HepG2 (cell line): Measurements from ENCODE around the gene JMJD8. TPM values are rescaled to one million over a fixed set of nuclear protein-coding genes. Genes with fewer than 3 reads are reported as not detected.

Source experiments
- ERF ChIP-seq: IDR thresholded peaks from 2 replicates; pipeline ENCODE4 v1.6.1; 2018; ENCODE audit warnings: missing biosample characterization, missing genetic modification reagents
- FOXJ3 ChIP-seq: sonication (generic); formaldehyde crosslinking; IDR thresholded peaks from 2 replicates; pipeline ENCODE4 v1.4.0; 2020; ENCODE audit warnings: missing genetic modification reagents, mild to moderate bottlenecking, borderline replicate concordance
- LCORL ChIP-seq, 2 experiments: fragments of 450-650 bp in 1 of 2; sonication (generic) in 1 of 2; formaldehyde crosslinking in 1 of 2; IDR thresholded peaks; 2 replicates each; pipeline versions ENCODE4 v1.5.0 to v1.6.1; 2017 to 2020; ENCODE audit warnings: antibody characterized with exemption in 1 of 2, missing genetic modification reagents in 1 of 2
- MED8 ChIP-seq: sonication (generic); formaldehyde crosslinking; IDR thresholded peaks from 2 replicates; pipeline ENCODE4 v1.8.1; 2023; ENCODE audit warnings: mild to moderate bottlenecking, missing genetic modification reagents; ENCODE audit not compliant: insufficient replicate concordance
- MEF2D ChIP-seq: sonication (generic); formaldehyde crosslinking; IDR thresholded peaks from 2 replicates; pipeline ENCODE4 v1.5.1; 2020; ENCODE audit warnings: mild to moderate bottlenecking, missing genetic modification reagents
- NFKBIZ ChIP-seq: IDR thresholded peaks from 2 replicates; pipeline ENCODE4 v1.6.1; 2018; ENCODE audit warnings: missing genetic modification reagents, missing compliant biosample characterization
- PHF20 ChIP-seq: sonication (generic); formaldehyde crosslinking; IDR thresholded peaks from 2 replicates; pipeline ENCODE4 v1.5.0; 2020; ENCODE audit warnings: mild to moderate bottlenecking, missing genetic modification reagents
- POGZ ChIP-seq: sonication (generic); formaldehyde crosslinking; IDR thresholded peaks from 2 replicates; pipeline ENCODE4 v1.4.0; 2020; ENCODE audit warnings: mild to moderate bottlenecking, missing genetic modification reagents
- RXRA ChIP-seq: sonication (generic); formaldehyde crosslinking; IDR thresholded peaks from 2 replicates; pipeline ENCODE4 v1.5.1; 2020; ENCODE audit warnings: missing genetic modification reagents
- TCF12 ChIP-seq, 2 experiments: fragments of 450-650 bp in 1 of 2; sonication (generic) in 1 of 2; formaldehyde crosslinking in 1 of 2; IDR thresholded peaks; 2 replicates each; pipeline versions ENCODE4 v1.6.1 to v1.8.0; 2017 to 2022; ENCODE audit warnings: antibody characterized with exemption in 1 of 2, mild to moderate bottlenecking in 1 of 2, missing genetic modification reagents in 1 of 2, moderate library complexity in 1 of 2
- ZFP82 ChIP-seq: sonication (generic); formaldehyde crosslinking; IDR thresholded peaks from 2 replicates; pipeline ENCODE4 v1.5.1; 2020; ENCODE audit warnings: mild to moderate bottlenecking, missing genetic modification reagents, borderline replicate concordance
- ZMYM4 ChIP-seq: sonication (generic); formaldehyde crosslinking; IDR thresholded peaks from 2 replicates; pipeline ENCODE4 v1.8.1; 2023; ENCODE audit warnings: mild to moderate bottlenecking, missing genetic modification reagents
- ZNF264 ChIP-seq: sonication (generic); formaldehyde crosslinking; IDR thresholded peaks from 2 replicates; pipeline ENCODE4 v1.4.0; 2020; ENCODE audit warnings: missing genetic modification reagents
- ZNF317 ChIP-seq: sonication (generic); formaldehyde crosslinking; IDR thresholded peaks from 2 replicates; pipeline ENCODE4 v1.5.0; 2020; ENCODE audit warnings: mild to moderate bottlenecking, missing genetic modification reagents
- ZNF782 ChIP-seq: sonication (generic); formaldehyde crosslinking; IDR thresholded peaks from 2 replicates; pipeline ENCODE4 v1.4.0; 2020; ENCODE audit warnings: missing genetic modification reagents, mild to moderate bottlenecking, borderline replicate concordance
- polyA plus RNA-seq, 8 experiments: library from polyadenylated mRNA; depleted of rRNA in 3 of 8; stranded (reverse) in 7 of 8; unstranded in 1 of 8; fragments of >200 nt; fragmentation: Illumina TruSeq in 4 of 8; extraction: Trizol in 4 of 8; gene quantifications; 2 replicates each; pipeline versions ENCODE4 v1.2.1 to v1.2.3, GENCODE V29; 2011 to 2016; ENCODE audit warnings: low read depth in 4 of 8, missing spikeins in 1 of 8, mixed read lengths in 1 of 8; ENCODE audit not compliant: insufficient read depth in 1 of 8
- total RNA-seq, 5 experiments: library from RNA; depleted of rRNA; stranded (reverse); fragments of >200 nt; fragmentation: Illumina TruSeq; extraction: Trizol; gene quantifications; 2 replicates each; pipeline ENCODE4 v1.2.3, GENCODE V29; 2016; ENCODE audit warnings: low read depth in 1 of 5
- TF ChIP-seq, protein P1 (sequence below): sonication (generic); formaldehyde crosslinking; IDR thresholded peaks from 2 replicates; pipeline ENCODE4 v1.5.1; 2020; ENCODE audit warnings: missing genetic modification reagents, mild to moderate bottlenecking, borderline replicate concordance
- TF ChIP-seq, protein P2 (sequence below): sonication (generic); formaldehyde crosslinking; conservative IDR thresholded peaks from 2 replicates; pipeline ENCODE4 v1.8.1; 2023; ENCODE audit warnings: missing genetic modification reagents
- TF ChIP-seq, protein P3 (sequence below): sonication (generic); formaldehyde crosslinking; IDR thresholded peaks from 2 replicates; pipeline ENCODE4 v1.9.0; 2022; ENCODE audit warnings: missing genetic modification reagents, mild to moderate bottlenecking, borderline replicate concordance
- TF ChIP-seq, protein P4 (sequence below): sonication (generic); formaldehyde crosslinking; IDR thresholded peaks from 2 replicates; pipeline ENCODE4 v1.8.0; 2022; ENCODE audit warnings: mild to moderate bottlenecking, missing genetic modification reagents, moderate library complexity
- TF ChIP-seq, protein P5 (sequence below): sonication (generic); formaldehyde crosslinking; IDR thresholded peaks from 2 replicates; pipeline ENCODE4 v1.8.0; 2022; ENCODE audit warnings: mild to moderate bottlenecking, missing genetic modification reagents, moderate library complexity

The JMJD8 gene
- total and polyA plus RNA-seq, 2 of the 13 experiments (the other 11 are each of a cell fraction or from before 2014, with no cell fraction given): 2.6 to 11.8 TPM

DNA sequence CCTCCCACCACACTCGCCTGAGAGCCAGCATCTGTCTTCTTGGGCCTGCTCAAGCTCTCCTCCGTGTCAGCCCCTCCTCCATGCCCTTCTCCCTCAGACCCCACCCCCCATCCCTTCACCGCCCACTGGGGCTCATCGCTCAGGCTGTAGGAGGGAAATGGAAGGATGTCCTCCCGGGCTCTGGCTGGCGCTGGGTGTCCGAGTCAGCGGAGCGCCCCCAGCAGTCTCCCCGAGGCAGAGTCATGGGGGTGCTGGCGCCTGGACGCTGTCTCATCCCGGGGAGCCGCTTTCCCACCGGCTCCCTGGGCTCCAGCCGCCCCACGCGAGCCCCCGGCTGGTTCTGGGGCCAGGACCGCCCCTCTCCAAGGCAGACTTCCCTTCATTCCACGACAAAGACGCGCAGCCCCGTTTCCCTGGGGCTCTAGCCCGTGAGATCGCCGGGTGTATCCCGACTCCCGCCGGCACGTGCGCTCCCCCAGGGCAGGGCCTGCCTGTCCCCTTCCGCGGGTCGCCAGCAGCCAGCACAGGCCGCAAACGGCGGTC, 36.4 kb upstream of the JMJD8 start (continued):
- TF ChIP-seq, protein P1, sequence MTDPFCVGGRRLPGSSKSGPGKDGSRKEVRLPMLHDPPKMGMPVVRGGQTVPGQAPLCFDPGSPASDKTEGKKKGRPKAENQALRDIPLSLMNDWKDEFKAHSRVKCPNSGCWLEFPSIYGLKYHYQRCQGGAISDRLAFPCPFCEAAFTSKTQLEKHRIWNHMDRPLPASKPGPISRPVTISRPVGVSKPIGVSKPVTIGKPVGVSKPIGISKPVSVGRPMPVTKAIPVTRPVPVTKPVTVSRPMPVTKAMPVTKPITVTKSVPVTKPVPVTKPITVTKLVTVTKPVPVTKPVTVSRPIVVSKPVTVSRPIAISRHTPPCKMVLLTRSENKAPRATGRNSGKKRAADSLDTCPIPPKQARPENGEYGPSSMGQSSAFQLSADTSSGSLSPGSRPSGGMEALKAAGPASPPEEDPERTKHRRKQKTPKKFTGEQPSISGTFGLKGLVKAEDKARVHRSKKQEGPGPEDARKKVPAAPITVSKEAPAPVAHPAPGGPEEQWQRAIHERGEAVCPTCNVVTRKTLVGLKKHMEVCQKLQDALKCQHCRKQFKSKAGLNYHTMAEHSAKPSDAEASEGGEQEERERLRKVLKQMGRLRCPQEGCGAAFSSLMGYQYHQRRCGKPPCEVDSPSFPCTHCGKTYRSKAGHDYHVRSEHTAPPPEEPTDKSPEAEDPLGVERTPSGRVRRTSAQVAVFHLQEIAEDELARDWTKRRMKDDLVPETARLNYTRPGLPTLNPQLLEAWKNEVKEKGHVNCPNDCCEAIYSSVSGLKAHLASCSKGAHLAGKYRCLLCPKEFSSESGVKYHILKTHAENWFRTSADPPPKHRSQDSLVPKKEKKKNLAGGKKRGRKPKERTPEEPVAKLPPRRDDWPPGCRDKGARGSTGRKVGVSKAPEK (CRISPR knock-in tag): no peak
- TF ChIP-seq RXRA (CRISPR knock-in tag): 0 out of 2 replicates have a peak, but pooled peaks have one; percentile 28
- TF ChIP-seq, protein P2, sequence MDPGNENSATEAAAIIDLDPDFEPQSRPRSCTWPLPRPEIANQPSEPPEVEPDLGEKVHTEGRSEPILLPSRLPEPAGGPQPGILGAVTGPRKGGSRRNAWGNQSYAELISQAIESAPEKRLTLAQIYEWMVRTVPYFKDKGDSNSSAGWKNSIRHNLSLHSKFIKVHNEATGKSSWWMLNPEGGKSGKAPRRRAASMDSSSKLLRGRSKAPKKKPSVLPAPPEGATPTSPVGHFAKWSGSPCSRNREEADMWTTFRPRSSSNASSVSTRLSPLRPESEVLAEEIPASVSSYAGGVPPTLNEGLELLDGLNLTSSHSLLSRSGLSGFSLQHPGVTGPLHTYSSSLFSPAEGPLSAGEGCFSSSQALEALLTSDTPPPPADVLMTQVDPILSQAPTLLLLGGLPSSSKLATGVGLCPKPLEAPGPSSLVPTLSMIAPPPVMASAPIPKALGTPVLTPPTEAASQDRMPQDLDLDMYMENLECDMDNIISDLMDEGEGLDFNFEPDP (CRISPR knock-in tag): 0 out of 2 replicates have a peak, but pooled peaks have one; percentile 85
- no peak; the same call in 1 of the 2 replicates for TF ChIP-seq PHF20
- TF ChIP-seq ERF: 0 out of 2 replicates have a peak, but pooled peaks have one; percentile 1
- TF ChIP-seq TCF12 (IDR thresholded peaks at IDR 0.05): no peak
- 0 out of 2 replicates have a peak, but pooled peaks have one; percentile 13 for TF ChIP-seq TCF12 (CRISPR knock-in tag; IDR thresholded peaks at IDR 0.05)
- peak; percentile 40; the same call in 1 of the 2 replicates for TF ChIP-seq ZNF782 (CRISPR knock-in tag)
- TF ChIP-seq, protein P3, sequence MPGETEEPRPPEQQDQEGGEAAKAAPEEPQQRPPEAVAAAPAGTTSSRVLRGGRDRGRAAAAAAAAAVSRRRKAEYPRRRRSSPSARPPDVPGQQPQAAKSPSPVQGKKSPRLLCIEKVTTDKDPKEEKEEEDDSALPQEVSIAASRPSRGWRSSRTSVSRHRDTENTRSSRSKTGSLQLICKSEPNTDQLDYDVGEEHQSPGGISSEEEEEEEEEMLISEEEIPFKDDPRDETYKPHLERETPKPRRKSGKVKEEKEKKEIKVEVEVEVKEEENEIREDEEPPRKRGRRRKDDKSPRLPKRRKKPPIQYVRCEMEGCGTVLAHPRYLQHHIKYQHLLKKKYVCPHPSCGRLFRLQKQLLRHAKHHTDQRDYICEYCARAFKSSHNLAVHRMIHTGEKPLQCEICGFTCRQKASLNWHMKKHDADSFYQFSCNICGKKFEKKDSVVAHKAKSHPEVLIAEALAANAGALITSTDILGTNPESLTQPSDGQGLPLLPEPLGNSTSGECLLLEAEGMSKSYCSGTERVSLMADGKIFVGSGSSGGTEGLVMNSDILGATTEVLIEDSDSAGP: 0 out of 2 replicates have a peak, but pooled peaks have one; percentile 37
- TF ChIP-seq ZMYM4 (CRISPR knock-in tag): peak; percentile 48; the same call in 1 of the 2 replicates
- TF ChIP-seq, protein P4, sequence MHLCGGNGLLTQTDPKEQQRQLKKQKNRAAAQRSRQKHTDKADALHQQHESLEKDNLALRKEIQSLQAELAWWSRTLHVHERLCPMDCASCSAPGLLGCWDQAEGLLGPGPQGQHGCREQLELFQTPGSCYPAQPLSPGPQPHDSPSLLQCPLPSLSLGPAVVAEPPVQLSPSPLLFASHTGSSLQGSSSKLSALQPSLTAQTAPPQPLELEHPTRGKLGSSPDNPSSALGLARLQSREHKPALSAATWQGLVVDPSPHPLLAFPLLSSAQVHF (CRISPR knock-in tag): peak; percentile 62; the same call in 1 of the 2 replicates
- TF ChIP-seq MED8 (CRISPR knock-in tag): peak; percentile 82
- TF ChIP-seq NFKBIZ (CRISPR knock-in tag): 0 out of 2 replicates have a peak, but pooled peaks have one; percentile 62
- no peak for TF ChIP-seq FOXJ3 (CRISPR knock-in tag)
- TF ChIP-seq POGZ (CRISPR knock-in tag): 0 out of 2 replicates have a peak, but pooled peaks have one; percentile 10
- TF ChIP-seq ZFP82 (CRISPR knock-in tag): peak; percentile 84
- 0 out of 2 replicates have a peak, but pooled peaks have one; percentile 21 for TF ChIP-seq ZNF317 (CRISPR knock-in tag)
- TF ChIP-seq, protein P5, sequence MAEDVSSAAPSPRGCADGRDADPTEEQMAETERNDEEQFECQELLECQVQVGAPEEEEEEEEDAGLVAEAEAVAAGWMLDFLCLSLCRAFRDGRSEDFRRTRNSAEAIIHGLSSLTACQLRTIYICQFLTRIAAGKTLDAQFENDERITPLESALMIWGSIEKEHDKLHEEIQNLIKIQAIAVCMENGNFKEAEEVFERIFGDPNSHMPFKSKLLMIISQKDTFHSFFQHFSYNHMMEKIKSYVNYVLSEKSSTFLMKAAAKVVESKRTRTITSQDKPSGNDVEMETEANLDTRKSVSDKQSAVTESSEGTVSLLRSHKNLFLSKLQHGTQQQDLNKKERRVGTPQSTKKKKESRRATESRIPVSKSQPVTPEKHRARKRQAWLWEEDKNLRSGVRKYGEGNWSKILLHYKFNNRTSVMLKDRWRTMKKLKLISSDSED (CRISPR knock-in tag): 0 out of 2 replicates have a peak, but pooled peaks have one; percentile 40
- TF ChIP-seq MEF2D (CRISPR knock-in tag): no peak
- no peak for TF ChIP-seq LCORL (IDR thresholded peaks at IDR 0.05)
- TF ChIP-seq LCORL (CRISPR knock-in tag; IDR thresholded peaks at IDR 0.05): peak; percentile 50; the same call in 1 of the 2 replicates
- no peak for TF ChIP-seq ZNF264
